Central memory CD4-positive, alpha-beta T cell (primary cell): ENCODE data around the gene FOLR3.
"Not testable (repeated sequence)": the region's sequence is repeated elsewhere in the genome, so short reads cannot be mapped to it uniquely, and the experiment has no call there.

ENCODE experiments used
- DNase-seq: peaks from one replicate; pipeline ENCODE4 v3.0.0; 2022

The FOLR3 gene

GRCh38 chr11:72169046-72169555, 33.6 kb downstream of the FOLR3 start:
- DNase-seq, result not testable (repeated sequence)

- DNase-seq, result not testable (repeated sequence)
Observed at GRCh38 chr11:72169754-72170153, 34.2 kb downstream of the FOLR3 start.

- DNase-seq, result not testable (repeated sequence)
Observed at GRCh38 chr11:72172043-72172442, 36.5 kb downstream of the FOLR3 start.

GRCh38 chr11:72173291-72173690, 37.8 kb downstream of the FOLR3 start:
- DNase-seq, result no peak

GRCh38 chr11:72174302-72175070, 39.0 kb downstream of the FOLR3 start:
- DNase-seq, result no peak

GRCh38 chr11:72177656-72178055, 42.1 kb downstream of the FOLR3 start:
- DNase-seq, result no peak

GRCh38 chr11:72179049-72179803, 43.7 kb downstream of the FOLR3 start:
- DNase-seq, result no peak

GRCh38 chr11:72179804-72180396, 44.4 kb downstream of the FOLR3 start:
- DNase-seq, result no peak

GRCh38 chr11:72180892-72181552, 45.5 kb downstream of the FOLR3 start:
- not testable (repeated sequence) for DNase-seq

- not testable (repeated sequence) for DNase-seq
Observed at GRCh38 chr11:72181553-72181958, 46.0 kb downstream of the FOLR3 start.

- DNase-seq, result no peak
Observed at GRCh38 chr11:72188267-72188666, 52.7 kb downstream of the FOLR3 start.
